K562 (cell line): Measurements from ENCODE around the gene ARPC1A. TPM values are rescaled to one million over a fixed set of nuclear protein-coding genes. Genes with fewer than 3 reads are reported as not detected.

Experiments used
- ATAC-seq: fragments of 200-7000 bp; cut with Tn5 transposase; 3 replicates; pipeline ENCODE4 v1.9.1; 2020; ENCODE audit warnings: moderate library complexity
- BruUV-seq: library from RNA; stranded (reverse); fragments of 400-500 nt; replicated peaks from 2 replicates; lab custom pipeline; 2021; lab: Mats Ljungman, UMichigan
- CTCF ChIA-PET: fragments of 300-600 bp; formaldehyde crosslinking; extraction: SDS; loops from one replicate; lab custom pipeline; 2021; ENCODE audit warnings: low intra/inter-chr PET ratio; lab: Yijun Ruan, JAX
- POLR2A ChIA-PET: fragments of 300-600, 350-650 bp; sonication (Branson Sonifier 250); formaldehyde crosslinking; extraction: SDS; loops from one replicate; lab custom pipeline; 2021; ENCODE audit warnings: antibody characterized with exemption, inconsistent platforms; lab: Yijun Ruan, JAX
- DNase-seq, 4 experiments: peaks; one replicate each; pipeline versions ENCODE4 v3.0.0 to v3.0.0-alpha.2; 2011 to 2018; ENCODE audit warnings: low spot score in 3 of 4, mixed read lengths in 3 of 4; ENCODE audit errors: extremely low read depth in 1 of 4
- FAIRE-seq: peaks from 2 replicates; lab custom pipeline; 2011; peaks lifted over from hg19 to GRCh38; lab: Jason Lieb, UNC
- H2AFZ ChIP-seq: 2 replicates; pipeline ENCODE4 v1.6.0; 2011; ENCODE audit warnings: low read depth, low read length, control low read depth, inconsistent platforms
- H3K27ac ChIP-seq: fragments of 200-600 bp; 3 replicates; pipeline ENCODE4 v1.8.0; 2011; ENCODE audit warnings: low read depth, mild to moderate bottlenecking, control low read depth, inconsistent platforms, low read length, moderate library complexity, mixed read lengths; ENCODE audit errors: extremely low read depth
- H3K27me3 ChIP-seq, 2 experiments: fragments of 300-600 bp in 1 of 2; 2 replicates in 1 of 2; 3 replicates in 1 of 2; pipeline versions ENCODE4 v1.6.0 to v1.8.0; 2011; ENCODE audit warnings: inconsistent platforms in 2 of 2, low read length in 2 of 2, mild to moderate bottlenecking in 1 of 2, mixed read lengths in 1 of 2, moderate library complexity in 1 of 2; ENCODE audit not compliant: control insufficient read depth in 2 of 2, insufficient read depth in 2 of 2
- H3K36me3 ChIP-seq: fragments of 300-600 bp; 3 replicates; pipeline ENCODE4 v1.8.0; 2011; ENCODE audit warnings: mild to moderate bottlenecking, low read length, inconsistent platforms; ENCODE audit not compliant: control insufficient read depth, insufficient read depth
- H3K4me1 ChIP-seq, 2 experiments: fragments of 200-600 bp in 1 of 2; replicated peaks in 1 of 2; 2 replicates in 1 of 2; 3 replicates in 1 of 2; pipeline versions ENCODE4 v1.5.1 to v1.8.0; 2011; ENCODE audit warnings: inconsistent platforms in 2 of 2, low read length in 2 of 2, mild to moderate bottlenecking in 1 of 2, mixed read lengths in 1 of 2, moderate library complexity in 1 of 2; ENCODE audit not compliant: control insufficient read depth in 2 of 2, insufficient read depth in 2 of 2
- H3K4me2 ChIP-seq: 2 replicates; pipeline ENCODE4 v1.6.1; 2011; ENCODE audit warnings: low read length, control low read depth, inconsistent platforms, mixed read lengths; ENCODE audit not compliant: insufficient read depth
- H3K4me3 ChIP-seq: fragments of 200-600 bp; sonication (generic), shearing (Covaris generic); 2 replicates; pipeline ENCODE4 v1.5.1; 2016; ENCODE audit warnings: control low read depth, inconsistent platforms
- H3K79me2 ChIP-seq: fragments of 200-600 bp; 3 replicates; pipeline ENCODE4 v1.8.0; 2011; ENCODE audit warnings: low read length, inconsistent platforms; ENCODE audit not compliant: control insufficient read depth, insufficient read depth
- H3K9ac ChIP-seq, 2 experiments: 2 replicates each; pipeline versions ENCODE4 v1.6.0 to v1.6.1; 2011; ENCODE audit warnings: low read depth in 2 of 2, low read length in 2 of 2, control low read depth in 1 of 2, inconsistent platforms in 1 of 2, mild to moderate bottlenecking in 1 of 2, mixed read lengths in 1 of 2; ENCODE audit not compliant: insufficient read depth in 1 of 2
- H3K9me1 ChIP-seq: one replicate; pipeline ENCODE4 v1.6.0; 2011; ENCODE audit warnings: inconsistent platforms, mild to moderate bottlenecking, low read length, moderate library complexity; ENCODE audit not compliant: control insufficient read depth, insufficient read depth
- H3K9me3 ChIP-seq: replicated peaks from 2 replicates; pipeline ENCODE4 v1.5.1; 2011; ENCODE audit warnings: low read depth, low read length, inconsistent platforms; ENCODE audit not compliant: control insufficient read depth, insufficient read depth
- H4K20me1 ChIP-seq: replicated peaks from 2 replicates; pipeline ENCODE4 v1.6.1; 2011; ENCODE audit warnings: low read length, inconsistent platforms, mixed read lengths; ENCODE audit not compliant: control insufficient read depth, insufficient read depth
- BCOR ChIP-seq: fragments of 450-650 bp; IDR thresholded peaks from 2 replicates; pipeline ENCODE4 v1.6.1; 2016
- CXXC5 ChIP-seq: fragments of 250-450 bp; sonication (Bioruptor Pico); IDR thresholded peaks from 2 replicates; pipeline ENCODE4 v1.8.0; 2022; ENCODE audit warnings: inconsistent platforms, mild to moderate bottlenecking, moderate library complexity
- ELF1 ChIP-seq: fragments of 200-800 bp; sonication (Bioruptor generic); IDR thresholded peaks from 2 replicates; pipeline ENCODE4 v1.6.1; 2016; ENCODE audit warnings: missing genetic modification characterization, missing compliant biosample characterization
- FOXA3 ChIP-seq, 2 experiments: fragments of 450-650 bp in 1 of 2; sonication (generic) in 1 of 2; formaldehyde crosslinking; IDR thresholded peaks in 1 of 2; conservative IDR thresholded peaks in 1 of 2; 2 replicates each; pipeline versions ENCODE4 v1.4.0 to v1.8.0; 2020 to 2022; ENCODE audit warnings: mild to moderate bottlenecking in 2 of 2, missing genetic modification reagents in 1 of 2
- HNRNPLL ChIP-seq: fragments of 200-400 bp; formaldehyde crosslinking; IDR thresholded peaks from 2 replicates; pipeline ENCODE4 v1.6.1; 2017; ENCODE audit warnings: low read length, low read depth, mild to moderate bottlenecking; ENCODE audit not compliant: poor library complexity, severe bottlenecking
- JUNB ChIP-seq: fragments of 450-650 bp; formaldehyde crosslinking; conservative IDR thresholded peaks from 2 replicates; pipeline ENCODE4 v1.4.0; 2020; ENCODE audit warnings: mild to moderate bottlenecking
- KDM2B ChIP-seq: fragments of 250-450 bp; sonication (Bioruptor Pico); IDR thresholded peaks from 2 replicates; pipeline ENCODE4 v1.8.0; 2021; ENCODE audit warnings: mild to moderate bottlenecking, moderate library complexity
- NBN ChIP-seq: fragments of 450-650 bp; IDR thresholded peaks from 2 replicates; pipeline ENCODE4 v1.6.1; 2016; ENCODE audit warnings: low read depth, mild to moderate bottlenecking
- NFYB ChIP-seq: IDR thresholded peaks from 2 replicates; pipeline ENCODE4 v1.6.1; 2011; ENCODE audit warnings: mild to moderate bottlenecking, moderate library complexity; ENCODE audit not compliant: insufficient read length; ENCODE audit errors: extremely low read depth
- NR4A1 ChIP-seq, 2 experiments: fragments of 250-450 bp in 1 of 2; fragments of 450-650 bp in 1 of 2; sonication (Bioruptor Pico) in 1 of 2; IDR thresholded peaks; 2 replicates each; pipeline versions ENCODE4 v1.4.0 to v1.6.1; 2016 to 2020; ENCODE audit warnings: mild to moderate bottlenecking in 2 of 2, missing compliant biosample characterization in 1 of 2, missing genetic modification characterization in 1 of 2, moderate library complexity in 1 of 2
- POLR2A ChIP-seq: fragments of 450-650 bp; conservative IDR thresholded peaks from 2 replicates; pipeline ENCODE4 v1.6.1; 2016
- POLR2B ChIP-seq: fragments of 450-650 bp; IDR thresholded peaks from 2 replicates; pipeline ENCODE4 v1.6.1; 2018; ENCODE audit warnings: low read depth; ENCODE audit not compliant: partially characterized antibody
- POLR2G ChIP-seq: fragments of 200-400 bp; formaldehyde crosslinking; IDR thresholded peaks from 2 replicates; pipeline ENCODE4 v1.6.1; 2017; ENCODE audit warnings: low read depth, mild to moderate bottlenecking, antibody characterized with exemption, low read length, moderate library complexity
- PTRF ChIP-seq: fragments of 450-650 bp; IDR thresholded peaks from 2 replicates; pipeline ENCODE4 v1.6.1; 2016; ENCODE audit warnings: mild to moderate bottlenecking, missing genetic modification characterization, missing compliant biosample characterization
- RAD21 ChIP-seq, 2 experiments: fragments of 250-450 bp in 1 of 2; fragments of 450-650 bp in 1 of 2; sonication (Bioruptor Pico) in 1 of 2; formaldehyde crosslinking in 1 of 2; IDR thresholded peaks in 1 of 2; conservative IDR thresholded peaks in 1 of 2; 2 replicates each; pipeline versions ENCODE4 v1.4.0 to v1.8.0; 2020 to 2022; ENCODE audit warnings: mild to moderate bottlenecking in 2 of 2, moderate library complexity in 1 of 2
- RBFOX2 ChIP-seq: fragments of 200-400 bp; formaldehyde crosslinking; IDR thresholded peaks from 2 replicates; pipeline ENCODE4 v1.6.1; 2017; ENCODE audit warnings: low read depth, mild to moderate bottlenecking, low read length, moderate library complexity
- RBM22 ChIP-seq: fragments of 200-400 bp; formaldehyde crosslinking; IDR thresholded peaks from 2 replicates; pipeline ENCODE4 v1.6.1; 2018; ENCODE audit warnings: low read length, low read depth; ENCODE audit not compliant: poor library complexity, severe bottlenecking
- SNIP1 ChIP-seq: fragments of 450-650 bp; IDR thresholded peaks from 2 replicates; pipeline ENCODE4 v1.7.1; 2017; ENCODE audit warnings: low read depth, mild to moderate bottlenecking
- SNRNP70 ChIP-seq: fragments of 200-400 bp; formaldehyde crosslinking; optimal IDR thresholded peaks from 2 replicates; pipeline ENCODE3; 2017; ENCODE audit warnings: low read depth, low read length
- SUPT5H ChIP-seq: fragments of 450-650 bp; IDR thresholded peaks from 2 replicates; pipeline ENCODE4 v1.6.1; 2016
- WGBS: fragments of 100-300 bp; shearing (Covaris generic); methylation state at CpG from one replicate; pipeline ENCODE4 v1.1.6; 2016; ENCODE audit warnings: low coverage, mixed read lengths; ENCODE audit not compliant: insufficient coverage; ENCODE audit errors: missing lambda C conversion rate; 5-methylcytosine and 5-hydroxymethylcytosine counted together
- in situ Hi-C: fragments of 300-500 bp; cut with MboI; formaldehyde crosslinking; loops from 4 replicates; pipeline ENCODE4 v1.15.0; 2018; ENCODE audit warnings: inconsistent platforms, mixed read lengths
- intact Hi-C: fragments of 100-400 bp; cut with micrococcal nuclease; formaldehyde crosslinking; loops from 2 replicates; pipeline ENCODE4 v1.14.2; 2022
- polyA plus RNA-seq, 8 experiments: library from polyadenylated mRNA; depleted of rRNA in 4 of 8; stranded (reverse) in 5 of 8; unstranded in 3 of 8; fragments of >200 nt; fragmentation: Nextera tagmentation in 2 of 8; fragmentation: Illumina TruSeq in 1 of 8; extraction: Ambion mirVana in 2 of 8; extraction: Trizol in 1 of 8; gene quantifications; 2 replicates each; pipeline versions ENCODE4 v1.2.1 to v1.2.3, GENCODE V29; 2011 to 2014; ENCODE audit warnings: inconsistent platforms in 1 of 8, missing spikeins in 1 of 8
- total RNA-seq, 7 experiments: library from RNA; depleted of rRNA in 6 of 7; stranded (reverse); fragments of >200 nt in 6 of 7; fragmentation: Illumina TruSeq in 2 of 7; extraction: Trizol in 2 of 7; gene quantifications; 2 replicates each; pipeline versions ENCODE4 v1.2.1 to v1.2.3, GENCODE V29; 2011 to 2021; ENCODE audit warnings: low replicate concordance in 1 of 7
- TF ChIP-seq, protein P1 (sequence below): fragments of 450-650 bp; IDR thresholded peaks from 2 replicates; pipeline ENCODE4 v1.6.1; 2016; ENCODE audit warnings: missing biosample characterization, missing genetic modification characterization

Gene ARPC1A
- total and polyA plus RNA-seq, 9 of the 15 experiments (the other 6 are each of a cell fraction or from before 2014, with no cell fraction given), result 39.5 to 151 (median 86.1) TPM

DNA sequence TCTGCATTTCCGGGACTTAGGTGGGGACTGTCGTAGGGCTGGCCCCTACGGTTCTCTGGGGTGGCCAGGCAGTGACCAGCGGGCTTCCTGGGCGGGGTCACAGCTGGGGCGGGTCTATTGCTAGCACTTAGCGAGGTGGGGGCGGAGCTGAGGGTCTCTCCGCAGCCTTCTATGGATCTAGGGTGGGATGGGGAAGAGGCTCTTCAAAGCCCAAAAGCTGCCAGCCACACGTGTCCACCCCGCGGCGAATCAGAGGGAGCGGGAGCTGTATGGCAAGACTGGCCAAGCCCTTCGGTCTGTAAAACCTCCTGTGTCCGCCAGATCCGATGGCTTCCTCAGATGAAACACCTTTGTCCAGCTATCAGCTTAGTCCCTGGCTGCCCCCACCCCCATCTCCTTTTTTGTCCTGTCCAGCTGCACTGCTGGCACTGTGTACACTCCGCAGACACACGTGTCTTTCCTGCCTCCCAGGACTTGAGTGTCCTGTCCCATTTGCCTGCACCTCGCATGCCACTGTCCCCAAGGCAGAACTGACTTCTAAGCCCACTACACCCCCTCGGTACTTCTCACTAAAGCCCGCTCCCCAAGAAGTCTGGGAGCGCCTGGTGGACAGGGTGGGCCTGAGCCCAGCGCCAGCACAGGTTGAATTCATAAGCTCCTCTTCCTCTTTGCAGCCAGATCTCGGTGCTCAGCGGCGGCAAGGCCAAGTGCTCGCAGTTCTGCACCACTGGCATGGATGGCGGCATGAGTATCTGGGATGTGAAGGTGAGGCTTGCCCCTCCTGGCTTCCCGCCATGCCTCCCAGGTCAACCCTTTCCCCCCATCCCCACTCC lies 67.9 kb downstream of the ARPC1A start:
- WGBS, result 79% methylated on average over 28 of the region's 30 CpGs
- ChIA-PET POLR2A (interaction anchor here (0.5 to 4.7 kb wide), 9 partner anchors 14 to 355 kb away, joined by 3 to 35 read pairs (median 3); partner anchors contain the start of genes BUD31, PDAP1 and ZNF394), CTCF (no interaction called here)
- Histone ChIP-seq H4K20me1 (peaks cover 16% of the 10 kb centered on the region; the same call in 1 of the 2 replicates), H3K4me2 (peak overlapping the region; percentile 50; the same call in 1 of the 2 replicates), H3K36me3 (peaks cover 94% of the 10 kb centered on the region), H3K9ac (peak overlapping the region in 1 of 2 experiments; percentile 64; a peak in 2 of 4 replicates), H3K4me1 (peaks cover 0 to 37% of the 10 kb centered on the region in 2 experiments; a peak in 2 of 5 replicates), H3K27ac (peak overlapping the region; percentile 32; the same call in 2 of the 3 replicates), H3K9me3 (no peaks in the 10 kb centered on the region), H3K27me3 (no peaks in the 10 kb centered on the region), H3K9me1 (no peaks in the 10 kb centered on the region), H2AFZ (no peak overlapping the region), H3K79me2 (no peaks in the 10 kb centered on the region), H3K4me3 (peak overlapping the region; percentile 14)
- in situ Hi-C loops, result no loop called here
- DNase-seq (peak in 2 of 4 experiments; percentile 56 to 67), FAIRE-seq (no peak), ATAC-seq (peak; percentile 75)
- intact Hi-C loops, result no loop called here
- BruUV-seq, result no TSS peak
- no peak for TF ChIP-seq NBN
- TF ChIP-seq FOXA3 (CRISPR knock-in tag; conservative IDR thresholded peaks at IDR 0.05 in 1 of 2, IDR thresholded peaks at IDR 0.05 in 1 of 2), result no peak
- TF ChIP-seq HNRNPLL, result no peak
- no peak for TF ChIP-seq KDM2B
- no peak for TF ChIP-seq NR4A1 (CRISPR knock-in tag; IDR thresholded peaks at IDR 0.05)
- TF ChIP-seq NR4A1 (tag; IDR thresholded peaks at IDR 0.05), result no peak
- TF ChIP-seq SUPT5H, result 0 out of 2 replicates have a peak, but pooled peaks have one; percentile 46
- TF ChIP-seq BCOR, result no peak
- no peak for TF ChIP-seq SNRNP70
- TF ChIP-seq POLR2A, result peak; percentile 30; the same call in 1 of the 2 replicates
- no peak for TF ChIP-seq SNIP1
- TF ChIP-seq POLR2G, result peak; percentile 65
- TF ChIP-seq JUNB (CRISPR knock-in tag), result no peak
- no peak for TF ChIP-seq PTRF (tag)
- TF ChIP-seq, protein P1, sequence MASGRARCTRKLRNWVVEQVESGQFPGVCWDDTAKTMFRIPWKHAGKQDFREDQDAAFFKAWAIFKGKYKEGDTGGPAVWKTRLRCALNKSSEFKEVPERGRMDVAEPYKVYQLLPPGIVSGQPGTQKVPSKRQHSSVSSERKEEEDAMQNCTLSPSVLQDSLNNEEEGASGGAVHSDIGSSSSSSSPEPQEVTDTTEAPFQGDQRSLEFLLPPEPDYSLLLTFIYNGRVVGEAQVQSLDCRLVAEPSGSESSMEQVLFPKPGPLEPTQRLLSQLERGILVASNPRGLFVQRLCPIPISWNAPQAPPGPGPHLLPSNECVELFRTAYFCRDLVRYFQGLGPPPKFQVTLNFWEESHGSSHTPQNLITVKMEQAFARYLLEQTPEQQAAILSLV (tag), result no peak
- no peak for TF ChIP-seq CXXC5 (CRISPR knock-in tag)
- peak; percentile 7 for TF ChIP-seq RBM22
- no peak for TF ChIP-seq ELF1 (tag)
- TF ChIP-seq RAD21 (CRISPR knock-in tag; conservative IDR thresholded peaks at IDR 0.05 in 1 of 2, IDR thresholded peaks at IDR 0.05 in 1 of 2), result no peak
- TF ChIP-seq NFYB, result peak; percentile 28
- TF ChIP-seq RBFOX2, result no peak
- no peak for TF ChIP-seq POLR2B
